ENCODE results near the gene KAT2B. TPM values are rescaled to one million over a fixed set of nuclear protein-coding genes. Genes with fewer than 3 reads are reported as not detected.

The KAT2B gene
- total and polyA plus RNA-seq, 2 donors (not counting 1 experiment from before 2014, with no cell fraction given): 21.7 to 57.5 TPM

- Histone ChIP-seq H3K4me1 (ENCODE audit: control insufficient read depth in 2 of 2, insufficient read depth in 2 of 2, low read length in 2 of 2) (peaks cover 34 to 42% of the 10 kb centered on the region in 2 donors), H3K27ac (ENCODE audit: low read length in 2 of 2) (peak overlapping the region in 1 of 2 donors; percentile 55), H2AFZ (ENCODE audit: insufficient read depth, low read depth, low read length, poor library complexity, severe bottlenecking) (no peak overlapping the region), H3K9ac (ENCODE audit: low read length) (no peak overlapping the region), H4K20me1 (ENCODE audit: control insufficient read depth, insufficient read depth, low read length, poor library complexity, severe bottlenecking) (peaks cover 26% of the 10 kb centered on the region), H3K4me3 (ENCODE audit: control extremely low read depth in 1 of 5, extremely low read depth in 1 of 5, insufficient read depth in 1 of 5, low read depth in 2 of 5, low read length in 4 of 5) (no peak overlapping the region), H3K9me3 (ENCODE audit: control extremely low read depth in 1 of 3, control insufficient read depth in 2 of 3, insufficient read depth in 1 of 3, low read length in 2 of 3) (no peaks in the 10 kb centered on the region), H3K27me3 (replicated peaks in 1 of 4; ENCODE audit: control extremely low read depth in 1 of 4, control insufficient read depth in 3 of 4, insufficient read depth in 4 of 4, low read length in 3 of 4) (no peaks in the 10 kb centered on the region), H3K79me2 (ENCODE audit: control insufficient read depth, insufficient read depth, low read length) (peaks cover 79% of the 10 kb centered on the region), H3K4me2 (replicated peaks; ENCODE audit: low read depth, low read length, poor library complexity, severe bottlenecking) (peak overlapping the region; percentile 33), H3K36me3 (replicated peaks in 1 of 2; ENCODE audit: control extremely low read depth in 1 of 2, control insufficient read depth in 1 of 2, extremely low read depth in 1 of 2, insufficient read depth in 2 of 2, low read length in 1 of 2) (peaks cover 0 to 2% of the 10 kb centered on the region in 2 experiments)
- DNase-seq: no peak
- Mint-ChIP-seq H3K4me3 (no peak overlapping the region), H3K27ac (no peak overlapping the region), H3K4me1 (peaks cover 32% of the 10 kb centered on the region), H3K27me3 (no peaks in the 10 kb centered on the region), H3K9me3 (ENCODE audit: insufficient read depth) (no peaks in the 10 kb centered on the region)
- TF ChIP-seq EZH2 (IDR thresholded peaks at IDR 0.05; ENCODE audit: borderline replicate concordance, insufficient read depth, low read depth, low read length, poor library complexity, severe bottlenecking) (no peak), CTCF (IDR thresholded peaks at IDR 0.05) (no peak)
- ChIA-PET POLR2A (no interaction called here), CTCF (interaction anchor here (1.3 to 1.8 kb wide), 2 partner anchors 9 to 15 kb away, joined by 3 to 8 read pairs; partner anchors contain the start of gene KAT2B)
- intact Hi-C loops (cut with micrococcal nuclease): no loop called here
- no peak for ATAC-seq (ENCODE audit: low read depth)
- WGBS (ENCODE audit: insufficient coverage): 76% methylated on average over 2 of the region's 3 CpGs
Observed at GRCh38 chr3:20055842-20056241, 15.6 kb downstream of the KAT2B start.

GRCh38 chr3:20056725-20057611 is 16.7 kb downstream of the KAT2B start:
- Mint-ChIP-seq H3K9me3 (ENCODE audit: insufficient read depth) (no peaks in the 10 kb centered on the region), H3K4me1 (peaks cover 29% of the 10 kb centered on the region), H3K4me3 (no peak overlapping the region), H3K27me3 (no peaks in the 10 kb centered on the region), H3K27ac (no peak overlapping the region)
- H3K4me2 ChIP-seq (replicated peaks; ENCODE audit: low read depth, low read length, poor library complexity, severe bottlenecking): peak overlapping the region; percentile 33
- H4K20me1 ChIP-seq (ENCODE audit: control insufficient read depth, insufficient read depth, low read length, poor library complexity, severe bottlenecking): peaks cover 31% of the 10 kb centered on the region
- H3K79me2 ChIP-seq (ENCODE audit: control insufficient read depth, insufficient read depth, low read length): peaks cover 78% of the 10 kb centered on the region
- H3K9ac ChIP-seq (ENCODE audit: low read length): no peak overlapping the region
- WGBS (ENCODE audit: insufficient coverage): 82% methylated on average over 5 of the region's 5 CpGs
- H3K4me1 ChIP-seq (ENCODE audit: control insufficient read depth in 2 of 2, insufficient read depth in 2 of 2, low read length in 2 of 2): peaks cover 40 to 44% of the 10 kb centered on the region in 2 donors
- ATAC-seq (ENCODE audit: low read depth): no peak
- CTCF ChIA-PET: no interaction called here
- H3K27me3 ChIP-seq (replicated peaks in 1 of 4; ENCODE audit: control extremely low read depth in 1 of 4, control insufficient read depth in 3 of 4, insufficient read depth in 4 of 4, low read length in 3 of 4): no peaks in the 10 kb centered on the region
- peaks cover 0 to 2% of the 10 kb centered on the region in 2 experiments for H3K36me3 ChIP-seq (replicated peaks in 1 of 2; ENCODE audit: control extremely low read depth in 1 of 2, control insufficient read depth in 1 of 2, extremely low read depth in 1 of 2, insufficient read depth in 2 of 2, low read length in 1 of 2)
- no peak overlapping the region for H3K4me3 ChIP-seq (ENCODE audit: control extremely low read depth in 1 of 5, extremely low read depth in 1 of 5, insufficient read depth in 1 of 5, low read depth in 2 of 5, low read length in 4 of 5)
- H3K9me3 ChIP-seq (ENCODE audit: control extremely low read depth in 1 of 3, control insufficient read depth in 2 of 3, insufficient read depth in 1 of 3, low read length in 2 of 3): no peaks in the 10 kb centered on the region
- no peak for DNase-seq
- peak overlapping the region in 1 of 2 donors; percentile 11 for H3K27ac ChIP-seq (ENCODE audit: low read length in 2 of 2)
- no peak for TF ChIP-seq EZH2 (IDR thresholded peaks at IDR 0.05; ENCODE audit: borderline replicate concordance, insufficient read depth, low read depth, low read length, poor library complexity, severe bottlenecking)
- no peak for TF ChIP-seq CTCF (IDR thresholded peaks at IDR 0.05)
- intact Hi-C loops (cut with micrococcal nuclease): no loop called here
- H2AFZ ChIP-seq (ENCODE audit: insufficient read depth, low read depth, low read length, poor library complexity, severe bottlenecking): no peak overlapping the region
- POLR2A ChIA-PET: no interaction called here

Data from B cell (primary cell).